Osteoblast (primary cell): ENCODE results near the gene ANKRD44. TPM values are rescaled to one million over a fixed set of nuclear protein-coding genes. Genes with fewer than 3 reads are reported as not detected.

Experiments used
- DNase-seq: peaks from one replicate; pipeline ENCODE4 v3.0.0; 2011; ENCODE audit warnings: low spot score, mixed read lengths; ENCODE audit not compliant: insufficient read length; ENCODE audit errors: missing footprints
- H2AFZ ChIP-seq: 2 replicates; pipeline ENCODE4 v1.6.0; 2011; ENCODE audit warnings: mild to moderate bottlenecking, low read length
- H3K27ac ChIP-seq: 2 replicates; pipeline ENCODE4 v1.5.1; 2011; ENCODE audit warnings: mild to moderate bottlenecking, low read depth, low read length, moderate library complexity
- H3K27me3 ChIP-seq: 2 replicates; pipeline ENCODE4 v1.6.0; 2012; ENCODE audit warnings: mild to moderate bottlenecking, control low read depth, inconsistent platforms, low read length, moderate library complexity; ENCODE audit not compliant: insufficient read depth
- H3K36me3 ChIP-seq: 2 replicates; pipeline ENCODE4 v1.5.1; 2011; ENCODE audit warnings: mild to moderate bottlenecking, low read length, control low read depth, moderate library complexity; ENCODE audit not compliant: insufficient read depth
- H3K4me1 ChIP-seq: 2 replicates; pipeline ENCODE4 v1.5.1; 2011; ENCODE audit warnings: mild to moderate bottlenecking, low read length, control low read depth, moderate library complexity; ENCODE audit not compliant: insufficient read depth
- H3K4me2 ChIP-seq: 2 replicates; pipeline ENCODE4 v1.6.0; 2011; ENCODE audit warnings: mild to moderate bottlenecking, low read length; ENCODE audit not compliant: insufficient read depth
- H3K4me3 ChIP-seq: fragments of 200-600 bp; sonication (generic); 3 replicates; pipeline ENCODE4 v1.5.1; 2012; ENCODE audit warnings: mild to moderate bottlenecking, low read length, inconsistent platforms; ENCODE audit not compliant: insufficient read depth
- H3K79me2 ChIP-seq: 2 replicates; pipeline ENCODE4 v1.6.0; 2012; ENCODE audit warnings: mild to moderate bottlenecking, low read length, control low read depth, inconsistent platforms; ENCODE audit not compliant: insufficient read depth
- H3K9me3 ChIP-seq: 2 replicates; pipeline ENCODE4 v1.5.1; 2011; ENCODE audit warnings: low read depth, low read length, control low read depth
- H4K20me1 ChIP-seq: 2 replicates; pipeline ENCODE4 v1.6.0; 2012; ENCODE audit warnings: mild to moderate bottlenecking, low read length, control low read depth; ENCODE audit not compliant: insufficient read depth
- CTCF ChIP-seq: IDR thresholded peaks from 2 replicates; pipeline ENCODE4 v1.5.1; 2011; ENCODE audit warnings: mild to moderate bottlenecking, low read depth, low read length, moderate library complexity; ENCODE audit errors: extremely low read depth
- total RNA-seq: library from RNA; depleted of rRNA; stranded (reverse); fragments of >200 nt; gene quantifications from 2 replicates; pipeline ENCODE4 v1.2.3, GENCODE V29; 2012

Gene ANKRD44
- total RNA-seq, 1 donor = 44.5 TPM

GRCh38 chr2:197285361-197285760 lies 25.2 kb downstream of the ANKRD44 start:
- H3K4me1 ChIP-seq = peaks cover 9% of the 10 kb centered on the region
- no peaks in the 10 kb centered on the region for H4K20me1 ChIP-seq
- H3K27me3 ChIP-seq = no peaks in the 10 kb centered on the region
- H3K79me2 ChIP-seq = peaks cover 17% of the 10 kb centered on the region
- no peak overlapping the region for H3K4me3 ChIP-seq
- no peak overlapping the region for H2AFZ ChIP-seq
- no peak for DNase-seq
- no peak overlapping the region for H3K4me2 ChIP-seq
- no peaks in the 10 kb centered on the region for H3K36me3 ChIP-seq
- no peak for TF ChIP-seq CTCF
- no peaks in the 10 kb centered on the region for H3K9me3 ChIP-seq
- no peak overlapping the region for H3K27ac ChIP-seq

DNA sequence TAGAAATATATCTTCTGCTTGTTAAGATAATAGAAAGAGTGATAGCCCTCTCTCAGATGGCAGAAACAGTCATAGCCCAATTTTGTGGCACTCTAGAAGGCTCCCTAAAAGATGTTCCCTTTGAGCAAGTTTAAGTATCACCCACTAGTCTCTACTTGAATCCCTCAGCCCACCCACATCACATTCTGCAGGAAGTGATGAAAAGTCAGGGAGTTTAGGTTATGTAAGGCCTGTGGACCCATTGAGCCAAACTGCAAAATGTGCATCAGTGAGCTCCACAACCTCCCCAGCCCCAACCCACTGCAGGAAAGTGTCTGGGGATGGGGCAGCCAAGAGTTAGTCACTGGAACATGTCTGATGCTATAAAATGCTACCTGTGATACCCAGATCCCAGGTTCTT lies 25.6 kb downstream of the ANKRD44 start:
- Histone ChIP-seq H3K9me3 (no peaks in the 10 kb centered on the region), H4K20me1 (no peaks in the 10 kb centered on the region), H3K4me1 (peaks cover 9% of the 10 kb centered on the region), H3K36me3 (no peaks in the 10 kb centered on the region), H3K4me3 (no peak overlapping the region), H3K27me3 (no peaks in the 10 kb centered on the region), H3K27ac (no peak overlapping the region), H3K4me2 (no peak overlapping the region), H2AFZ (no peak overlapping the region), H3K79me2 (peaks cover 14% of the 10 kb centered on the region)
- DNase-seq = no peak
- no peak for TF ChIP-seq CTCF

GRCh38 chr2:197281421-197281820 lies 29.2 kb downstream of the ANKRD44 start:
- no peaks in the 10 kb centered on the region for H3K27me3 ChIP-seq
- H4K20me1 ChIP-seq = no peaks in the 10 kb centered on the region
- no peak overlapping the region for H2AFZ ChIP-seq
- H3K4me3 ChIP-seq = no peak overlapping the region
- TF ChIP-seq CTCF = no peak
- H3K36me3 ChIP-seq = no peaks in the 10 kb centered on the region
- peaks cover 15% of the 10 kb centered on the region for H3K79me2 ChIP-seq
- no peaks in the 10 kb centered on the region for H3K4me1 ChIP-seq
- no peaks in the 10 kb centered on the region for H3K9me3 ChIP-seq
- DNase-seq = no peak
- no peak overlapping the region for H3K4me2 ChIP-seq
- H3K27ac ChIP-seq = no peak overlapping the region

DNA sequence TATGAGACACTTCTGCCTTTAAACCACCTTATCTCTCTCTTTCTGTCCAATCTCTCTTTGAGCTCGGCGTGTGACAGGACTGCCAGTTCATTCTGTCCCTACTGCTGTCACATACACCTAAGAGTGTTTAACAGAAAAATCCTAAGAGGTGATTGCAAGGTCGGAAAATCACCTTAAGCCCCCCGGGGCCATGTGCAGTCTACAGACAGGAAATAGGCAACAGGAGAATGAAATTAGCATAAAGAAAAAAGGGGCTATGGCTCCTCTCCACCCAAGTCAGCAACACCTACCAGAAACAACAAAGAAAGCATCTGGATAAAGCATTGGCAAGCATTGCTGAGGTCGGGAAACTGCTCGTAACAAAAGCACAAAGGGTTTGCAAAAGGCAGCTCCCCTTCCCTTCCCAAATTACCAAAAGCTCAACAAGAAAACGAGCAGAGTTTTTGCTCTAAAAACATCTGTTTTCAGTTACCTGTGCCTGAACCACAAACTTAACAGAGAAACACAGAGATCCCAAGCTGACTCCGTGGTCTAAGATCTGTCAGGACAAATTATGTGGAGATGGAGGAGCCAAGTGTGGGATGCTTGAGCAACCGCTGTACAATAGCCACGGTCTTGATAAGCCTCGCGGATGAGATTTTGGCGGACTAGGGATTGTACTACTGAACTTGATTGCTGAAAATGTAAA lies 30.4 kb downstream of the ANKRD44 start:
- Histone ChIP-seq H2AFZ (no peak overlapping the region), H3K36me3 (no peaks in the 10 kb centered on the region), H3K4me3 (no peak overlapping the region), H3K27ac (no peak overlapping the region), H3K4me1 (no peaks in the 10 kb centered on the region), H3K79me2 (peaks cover 12% of the 10 kb centered on the region), H3K4me2 (no peak overlapping the region), H3K27me3 (no peaks in the 10 kb centered on the region), H4K20me1 (no peaks in the 10 kb centered on the region), H3K9me3 (no peaks in the 10 kb centered on the region)
- no peak for DNase-seq
- TF ChIP-seq CTCF = no peak
